Activated B cell treated with CpG ODN at 0.5 μM for 24 hours (primary cell): ENCODE measurements around the gene BEND2. TPM values are rescaled to one million over a fixed set of nuclear protein-coding genes. Genes with fewer than 3 reads are reported as not detected.
"Not testable (repeated sequence)": the region's sequence is repeated elsewhere in the genome, so short reads cannot be mapped to it uniquely, and the experiment has no call there.

Experiments
- ATAC-seq: fragments of 200-7000 bp; cut with Tn5 transposase; one replicate; pipeline ENCODE4 v1.10.0; 2021; ENCODE audit warnings: low read depth, mild to moderate bottlenecking, moderate library complexity
- CTCF ChIA-PET: fragments of 350-600 bp; sonication (Branson Sonifier 250); formaldehyde crosslinking; loops from one replicate; lab custom pipeline; 2021; ENCODE audit warnings: antibody characterized with exemption; lab: Charles Lee
- POLR2A ChIA-PET: fragments of 350-600 bp; sonication (Branson Sonifier 250); formaldehyde crosslinking; loops from one replicate; lab custom pipeline; 2021; ENCODE audit warnings: antibody characterized with exemption; lab: Charles Lee
- DNase-seq: peaks from one replicate; pipeline ENCODE4 v3.0.0; 2022
- H3K27ac Mint-ChIP-seq: one replicate; pipeline ENCODE4 v1.8.0; 2020; ENCODE audit warnings: mixed read lengths
- H3K27me3 Mint-ChIP-seq: one replicate; pipeline ENCODE4 v1.8.0; 2021; ENCODE audit warnings: mixed read lengths
- H3K36me3 Mint-ChIP-seq: one replicate; pipeline ENCODE4 v1.8.0; 2021; ENCODE audit warnings: low read depth, mixed read lengths
- H3K4me1 Mint-ChIP-seq: one replicate; pipeline ENCODE4 v1.8.0; 2021; ENCODE audit warnings: mixed read lengths
- H3K4me3 Mint-ChIP-seq: one replicate; pipeline ENCODE4 v1.8.0; 2020; ENCODE audit warnings: mild to moderate bottlenecking, mixed read lengths
- H3K9me3 Mint-ChIP-seq: one replicate; pipeline ENCODE4 v1.8.0; 2020; ENCODE audit warnings: mixed read lengths
- intact Hi-C: fragments of 100-400 bp; cut with micrococcal nuclease; formaldehyde crosslinking; loops from one replicate; pipeline ENCODE4 v1.15.1; 2024
- total RNA-seq: library from RNA; stranded (reverse); gene quantifications from 2 replicates; pipeline ENCODE4 v1.2.3, GENCODE V29; 2022
- TF ChIP-seq, protein P1 (sequence below): fragments of 200-600 bp; IDR thresholded peaks from one replicate; pipeline ENCODE4 v1.8.0; 2022; ENCODE audit warnings: antibody characterized with exemption, mild to moderate bottlenecking

The BEND2 gene
- total RNA-seq: not detected in 2 replicates

DNA sequence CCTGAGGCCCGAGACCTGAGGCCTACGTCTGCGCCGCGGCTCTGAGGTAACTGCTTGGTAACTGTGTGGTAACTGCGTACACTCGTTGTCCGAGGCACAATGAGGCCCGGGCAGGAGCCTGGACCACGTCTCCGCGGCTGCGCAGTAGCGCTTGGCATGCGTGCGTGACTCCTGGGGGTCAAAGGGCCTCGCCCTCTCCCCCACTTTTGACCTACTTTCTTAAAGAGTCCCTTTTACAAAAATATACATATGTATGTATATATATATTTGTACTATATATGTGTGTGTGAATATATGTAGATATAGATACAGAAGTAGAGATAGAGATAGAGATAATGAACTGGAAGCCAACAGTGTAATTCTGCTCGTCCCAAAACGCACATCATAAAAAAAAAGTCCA lies at the start of gene BEND2:
Gene BEND2, minus strand, starts transcription at position 101 of the 400 bp plus-strand sequence. CDS start 136 bp downstream, outside the sequence.
- H3K9me3 Mint-ChIP-seq: peaks cover 5% of the 10 kb centered on the region
- H3K4me3 Mint-ChIP-seq: no peak within 1 kb of the TSS
- POLR2A ChIA-PET: no interaction called here

DNA sequence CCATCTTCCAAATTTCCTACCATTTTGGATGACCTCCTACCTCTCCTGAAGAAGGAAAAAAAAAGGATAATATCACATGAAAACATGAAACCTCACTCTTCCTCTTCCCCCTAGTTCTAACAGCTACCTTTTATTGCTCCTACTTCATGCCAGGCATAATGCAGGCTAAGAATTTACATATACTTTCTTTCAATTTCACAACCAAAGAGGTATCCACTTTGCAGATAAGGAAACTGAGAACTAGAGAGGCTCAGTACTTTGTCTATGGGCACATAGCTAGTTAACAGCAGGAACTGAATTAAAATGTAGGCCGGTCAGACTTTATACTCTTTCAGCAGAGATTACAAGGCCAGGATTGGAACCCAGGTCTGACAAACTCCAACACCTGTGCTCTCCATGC lies 34.4 kb upstream of the BEND2 start:
- Mint-ChIP-seq H3K27me3 (no peaks in the 10 kb centered on the region), H3K36me3 (peaks cover 4% of the 10 kb centered on the region), H3K9me3 (no peaks in the 10 kb centered on the region), H3K4me1 (no peaks in the 10 kb centered on the region), H3K27ac (no peak overlapping the region), H3K4me3 (no peak overlapping the region)
- ChIA-PET POLR2A (no interaction called here), CTCF (no interaction called here)
- intact Hi-C loops: no loop called here
- TF ChIP-seq, protein P1, sequence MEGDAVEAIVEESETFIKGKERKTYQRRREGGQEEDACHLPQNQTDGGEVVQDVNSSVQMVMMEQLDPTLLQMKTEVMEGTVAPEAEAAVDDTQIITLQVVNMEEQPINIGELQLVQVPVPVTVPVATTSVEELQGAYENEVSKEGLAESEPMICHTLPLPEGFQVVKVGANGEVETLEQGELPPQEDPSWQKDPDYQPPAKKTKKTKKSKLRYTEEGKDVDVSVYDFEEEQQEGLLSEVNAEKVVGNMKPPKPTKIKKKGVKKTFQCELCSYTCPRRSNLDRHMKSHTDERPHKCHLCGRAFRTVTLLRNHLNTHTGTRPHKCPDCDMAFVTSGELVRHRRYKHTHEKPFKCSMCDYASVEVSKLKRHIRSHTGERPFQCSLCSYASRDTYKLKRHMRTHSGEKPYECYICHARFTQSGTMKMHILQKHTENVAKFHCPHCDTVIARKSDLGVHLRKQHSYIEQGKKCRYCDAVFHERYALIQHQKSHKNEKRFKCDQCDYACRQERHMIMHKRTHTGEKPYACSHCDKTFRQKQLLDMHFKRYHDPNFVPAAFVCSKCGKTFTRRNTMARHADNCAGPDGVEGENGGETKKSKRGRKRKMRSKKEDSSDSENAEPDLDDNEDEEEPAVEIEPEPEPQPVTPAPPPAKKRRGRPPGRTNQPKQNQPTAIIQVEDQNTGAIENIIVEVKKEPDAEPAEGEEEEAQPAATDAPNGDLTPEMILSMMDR: no peak
- ATAC-seq (no peak), DNase-seq (no peak)

More for the DNA sequence above, at the start of gene BEND2:
- TF ChIP-seq, protein P1: no peak
- Mint-ChIP-seq H3K27ac (no peak within 1 kb of the TSS), H3K27me3 (no peaks in the 10 kb centered on the region), H3K36me3 (no peaks in the 10 kb centered on the region), H3K4me1 (no peaks in the 10 kb centered on the region)
- ATAC-seq (no peak), DNase-seq (no peak)
- intact Hi-C loops: no loop called here
- CTCF ChIA-PET: no interaction called here

DNA sequence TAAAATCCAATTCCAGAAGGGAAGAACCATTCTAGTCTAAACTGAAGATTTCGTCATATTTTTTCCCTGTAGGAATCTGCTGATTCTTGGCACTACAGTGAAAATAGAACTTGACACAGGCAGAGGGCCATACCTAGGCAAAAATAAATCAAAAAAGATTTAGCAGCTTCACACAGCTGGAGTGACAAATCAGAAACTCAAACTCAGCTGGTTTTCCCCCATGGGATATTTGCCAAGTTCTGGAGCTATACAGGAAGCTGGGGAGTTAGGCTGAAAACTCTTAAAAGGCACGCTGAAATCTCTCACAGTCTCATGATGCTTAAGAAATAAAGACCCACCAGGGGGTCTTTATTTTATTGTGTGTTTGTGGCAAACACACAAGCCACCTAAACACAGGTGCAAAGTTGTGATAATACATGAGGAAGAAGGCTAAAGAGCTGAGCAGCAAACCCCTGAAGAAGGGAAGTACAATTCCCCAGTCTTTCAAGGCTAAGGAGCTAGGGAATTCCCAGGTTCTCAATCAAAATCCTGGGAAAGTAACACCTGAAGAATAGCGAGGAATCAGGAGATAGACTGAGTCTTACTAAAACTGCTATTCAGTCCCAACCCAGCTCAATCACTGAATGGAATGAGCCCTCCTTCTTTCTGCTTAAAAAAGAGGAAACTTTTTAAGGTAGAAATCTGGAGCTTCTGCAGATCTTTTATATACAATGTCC lies 32.1 kb upstream of the BEND2 start:
- Mint-ChIP-seq H3K4me3 (no peak overlapping the region), H3K36me3 (peaks cover 8% of the 10 kb centered on the region), H3K27ac (no peak overlapping the region), H3K4me1 (no peaks in the 10 kb centered on the region), H3K9me3 (no peaks in the 10 kb centered on the region), H3K27me3 (no peaks in the 10 kb centered on the region)
- CTCF ChIA-PET: no interaction called here
- intact Hi-C loops: no loop called here
- TF ChIP-seq, protein P1: no peak
- ATAC-seq (no peak), DNase-seq (no peak)
- POLR2A ChIA-PET: no interaction called here

DNA sequence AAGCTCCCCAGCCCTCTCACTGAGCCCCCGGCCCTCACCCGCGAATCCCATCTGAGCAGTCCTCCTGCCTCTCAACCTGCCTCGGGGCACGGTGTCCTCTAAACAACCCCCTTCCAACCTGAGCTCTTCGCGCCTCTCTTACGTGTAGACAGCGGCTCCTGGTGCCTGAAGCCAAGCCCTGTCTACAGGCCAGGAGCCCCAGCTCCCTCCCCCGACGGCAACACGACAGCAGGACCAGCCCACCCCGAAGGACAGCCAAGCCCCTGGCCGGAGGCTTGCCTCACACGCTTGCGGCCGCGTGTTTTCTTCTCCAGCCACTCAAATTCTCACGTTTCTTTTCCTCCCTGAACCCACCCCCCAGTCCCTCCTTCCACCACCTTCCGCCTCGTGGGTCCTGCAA lies 9.0 kb upstream of the BEND2 start:
- H3K27me3 Mint-ChIP-seq, ATAC-seq, H3K4me1 Mint-ChIP-seq, H3K27ac Mint-ChIP-seq, POLR2A ChIA-PET, H3K9me3 Mint-ChIP-seq, CTCF ChIA-PET, intact Hi-C loops, H3K36me3 Mint-ChIP-seq, H3K4me3 Mint-ChIP-seq, DNase-seq: not testable (repeated sequence)

DNA sequence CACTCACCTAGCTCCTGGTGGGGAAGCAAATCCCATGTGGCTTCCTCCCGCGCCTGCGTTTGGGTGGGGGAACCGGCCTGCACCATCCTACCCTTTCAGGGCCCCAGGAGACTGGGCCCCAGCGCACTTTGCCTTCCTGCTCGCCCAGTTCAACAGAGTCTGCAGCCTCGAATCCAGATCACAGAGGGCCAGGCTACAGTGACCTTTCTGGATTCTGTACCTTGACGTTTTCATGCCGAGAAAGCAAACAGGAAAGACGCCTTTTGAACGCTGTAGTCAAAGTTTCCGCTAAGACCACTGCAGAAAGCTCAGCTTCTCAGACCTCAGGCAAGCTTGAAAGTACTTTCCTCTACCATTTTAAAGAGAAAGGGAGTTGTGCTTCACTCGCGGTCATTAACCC lies 7.4 kb upstream of the BEND2 start:
- H3K9me3 Mint-ChIP-seq: no peaks in the 10 kb centered on the region
- H3K4me1 Mint-ChIP-seq: no peaks in the 10 kb centered on the region
- no peaks in the 10 kb centered on the region for H3K27me3 Mint-ChIP-seq
- ChIA-PET CTCF (no interaction called here), POLR2A (no interaction called here)
- no peak for ATAC-seq
- no peak overlapping the region for H3K4me3 Mint-ChIP-seq
- TF ChIP-seq, protein P1: no peak
- no peak overlapping the region for H3K27ac Mint-ChIP-seq
- DNase-seq: no peak
- intact Hi-C loops: no loop called here
- H3K36me3 Mint-ChIP-seq: no peaks in the 10 kb centered on the region
